Neural progenitor cell (in vitro differentiated cells): ENCODE measurements around the gene FMO2.
"Not testable (repeated sequence)": the region's sequence is repeated elsewhere in the genome, so short reads cannot be mapped to it uniquely, and the experiment has no call there.

Source experiments
- EZH2phosphoT487 ChIP-seq: fragments of 200-600 bp; sonication (generic); IDR thresholded peaks from 2 replicates; pipeline ENCODE4 v1.6.1; 2017; ENCODE audit warnings: antibody characterized with exemption
- TF ChIP-seq, protein P1 (sequence below): fragments of 200-600 bp; sonication (generic); IDR thresholded peaks from 2 replicates; pipeline ENCODE4 v1.5.1; 2017; ENCODE audit warnings: antibody characterized with exemption, mild to moderate bottlenecking

- TF ChIP-seq, protein P1, sequence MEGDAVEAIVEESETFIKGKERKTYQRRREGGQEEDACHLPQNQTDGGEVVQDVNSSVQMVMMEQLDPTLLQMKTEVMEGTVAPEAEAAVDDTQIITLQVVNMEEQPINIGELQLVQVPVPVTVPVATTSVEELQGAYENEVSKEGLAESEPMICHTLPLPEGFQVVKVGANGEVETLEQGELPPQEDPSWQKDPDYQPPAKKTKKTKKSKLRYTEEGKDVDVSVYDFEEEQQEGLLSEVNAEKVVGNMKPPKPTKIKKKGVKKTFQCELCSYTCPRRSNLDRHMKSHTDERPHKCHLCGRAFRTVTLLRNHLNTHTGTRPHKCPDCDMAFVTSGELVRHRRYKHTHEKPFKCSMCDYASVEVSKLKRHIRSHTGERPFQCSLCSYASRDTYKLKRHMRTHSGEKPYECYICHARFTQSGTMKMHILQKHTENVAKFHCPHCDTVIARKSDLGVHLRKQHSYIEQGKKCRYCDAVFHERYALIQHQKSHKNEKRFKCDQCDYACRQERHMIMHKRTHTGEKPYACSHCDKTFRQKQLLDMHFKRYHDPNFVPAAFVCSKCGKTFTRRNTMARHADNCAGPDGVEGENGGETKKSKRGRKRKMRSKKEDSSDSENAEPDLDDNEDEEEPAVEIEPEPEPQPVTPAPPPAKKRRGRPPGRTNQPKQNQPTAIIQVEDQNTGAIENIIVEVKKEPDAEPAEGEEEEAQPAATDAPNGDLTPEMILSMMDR: not testable (repeated sequence)
- not testable (repeated sequence) for TF ChIP-seq EZH2phosphoT487
These were observed 39.2 kb downstream of the FMO2 start for GRCh38 chr1:171224257-171224656.
